ENCODE measurements around the gene SEPHS1.
A peak's percentile ranks its signal among the peaks of the same experiment; 100 is the strongest.
"Not testable (repeated sequence)": the region's sequence is repeated elsewhere in the genome, so short reads cannot be mapped to it uniquely, and the experiment has no call there.

Gene SEPHS1, protein sequence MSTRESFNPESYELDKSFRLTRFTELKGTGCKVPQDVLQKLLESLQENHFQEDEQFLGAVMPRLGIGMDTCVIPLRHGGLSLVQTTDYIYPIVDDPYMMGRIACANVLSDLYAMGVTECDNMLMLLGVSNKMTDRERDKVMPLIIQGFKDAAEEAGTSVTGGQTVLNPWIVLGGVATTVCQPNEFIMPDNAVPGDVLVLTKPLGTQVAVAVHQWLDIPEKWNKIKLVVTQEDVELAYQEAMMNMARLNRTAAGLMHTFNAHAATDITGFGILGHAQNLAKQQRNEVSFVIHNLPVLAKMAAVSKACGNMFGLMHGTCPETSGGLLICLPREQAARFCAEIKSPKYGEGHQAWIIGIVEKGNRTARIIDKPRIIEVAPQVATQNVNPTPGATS

GRCh38 chr10:13348216-13349017 lies at the start of gene SEPHS1:
Gene SEPHS1 (minus strand): TSS chr10:13348293. CDS start chr10:13344950, 3,343 bp downstream.
- DNase-seq, result peak; percentile 73 to 86 (median 78)

- DNase-seq, result no peak
Observed at GRCh38 chr10:13397052-13397451, 49.0 kb upstream of the SEPHS1 start.

DNA sequence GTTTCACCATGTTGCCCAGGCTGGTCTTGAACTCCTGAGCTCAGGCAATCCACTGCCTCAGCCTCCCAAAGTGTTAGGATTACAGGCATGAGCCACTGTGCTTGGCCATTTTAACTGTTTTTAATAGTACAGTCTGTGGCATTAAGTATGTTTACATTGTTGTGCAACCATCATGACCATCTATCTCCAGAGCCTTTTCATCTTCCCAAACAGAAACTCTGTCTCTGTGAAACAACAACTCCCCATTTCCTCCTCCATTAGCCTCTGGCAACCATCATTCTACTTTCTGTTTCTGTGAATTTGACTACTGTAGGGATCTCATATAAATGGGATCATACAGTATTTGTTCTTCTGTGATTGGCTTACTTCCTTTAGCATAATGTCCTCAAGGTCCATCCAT lies 48.3 kb upstream of the SEPHS1 start:
- no peak for DNase-seq

GRCh38 chr10:13395540-13395939 lies 47.4 kb upstream of the SEPHS1 start:
- no peak for DNase-seq

- no peak for DNase-seq
Observed at GRCh38 chr10:13393640-13394039, 45.5 kb upstream of the SEPHS1 start.

- DNase-seq, result no peak
Observed at GRCh38 chr10:13392701-13393100, 44.6 kb upstream of the SEPHS1 start.

GRCh38 chr10:13390604-13391522 lies 42.8 kb upstream of the SEPHS1 start:
- DNase-seq, result no peak

- no peak for DNase-seq
Observed at GRCh38 chr10:13388478-13389230, 40.6 kb upstream of the SEPHS1 start.

GRCh38 chr10:13386021-13386420 lies 37.9 kb upstream of the SEPHS1 start:
- no peak for DNase-seq

DNA sequence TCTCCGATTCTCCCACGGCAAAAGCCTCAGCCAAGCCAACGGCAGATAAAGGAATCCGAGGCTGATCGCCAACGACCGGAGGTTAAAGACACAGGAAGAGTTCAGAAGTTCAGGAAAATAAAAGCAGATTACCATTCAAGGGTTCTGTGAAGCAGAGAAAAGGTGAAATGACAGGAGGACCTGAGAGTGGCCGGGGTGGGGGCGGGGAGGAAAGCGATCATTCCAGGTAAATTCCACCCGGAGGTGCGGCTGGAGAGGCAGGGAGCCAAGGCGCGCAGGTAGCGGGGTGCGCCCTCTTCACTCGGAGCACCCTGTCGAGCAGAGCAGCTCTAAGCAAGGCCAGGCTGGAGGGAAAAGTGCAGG lies 35.3 kb upstream of the SEPHS1 start:
- no peak for DNase-seq

DNA sequence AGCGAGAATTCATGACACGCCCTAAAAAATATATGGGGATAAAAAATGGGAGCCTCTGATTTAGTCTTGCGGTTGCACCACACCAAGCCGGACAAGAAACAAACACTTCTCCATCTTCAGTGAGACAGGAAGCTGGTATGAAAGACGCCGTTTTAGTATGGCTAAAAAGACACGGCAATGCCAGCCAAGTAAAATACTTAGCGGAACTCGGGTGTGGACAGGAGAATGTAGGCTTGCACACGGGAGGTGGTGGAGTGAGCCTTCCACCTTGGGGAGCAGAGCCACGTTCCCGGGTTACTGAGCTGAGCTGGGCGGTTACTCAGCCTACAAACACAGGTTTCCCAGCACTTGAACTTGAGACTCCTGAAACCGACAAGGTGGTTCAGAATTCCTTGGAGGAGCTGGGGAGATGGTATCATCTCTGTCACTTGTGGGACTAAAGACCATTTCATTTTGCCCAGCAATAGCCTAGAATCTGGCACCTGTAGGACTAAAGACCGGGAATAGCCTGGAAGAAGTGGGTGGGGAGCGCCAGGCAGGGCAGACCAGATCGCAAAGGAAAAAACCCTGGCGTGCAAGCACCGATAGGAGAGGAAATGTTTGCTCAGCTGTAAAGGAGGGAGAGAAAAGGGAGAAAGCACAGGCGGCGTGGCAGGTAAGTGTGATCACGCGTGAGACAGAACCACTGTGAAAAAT lies 34.8 kb upstream of the SEPHS1 start:
- DNase-seq, result peak in 2 of 6 experiments; percentile 7 to 13

DNA sequence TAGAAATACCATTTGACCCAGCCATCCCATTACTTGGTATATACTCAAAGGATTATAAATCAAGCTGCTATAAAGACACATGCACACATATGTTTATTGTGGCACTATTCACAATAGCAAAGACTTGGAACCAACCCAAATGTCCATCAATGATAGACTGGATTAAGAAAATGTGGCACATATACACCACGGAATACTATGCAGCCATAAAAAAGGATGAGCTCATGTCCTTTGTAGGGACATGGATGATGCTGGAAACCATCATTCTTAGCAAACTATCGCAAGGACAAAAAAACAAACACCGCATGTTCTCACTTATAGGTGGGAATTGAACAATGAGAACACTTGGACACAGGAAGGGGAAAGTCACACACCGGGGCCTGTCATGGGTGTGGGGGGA lies 31.0 kb upstream of the SEPHS1 start:
- not testable (repeated sequence) for DNase-seq

- DNase-seq, result no peak
Observed at GRCh38 chr10:13376746-13377145, 28.7 kb upstream of the SEPHS1 start.

GRCh38 chr10:13376297-13376696 lies 28.2 kb upstream of the SEPHS1 start:
- DNase-seq, result no peak

DNA sequence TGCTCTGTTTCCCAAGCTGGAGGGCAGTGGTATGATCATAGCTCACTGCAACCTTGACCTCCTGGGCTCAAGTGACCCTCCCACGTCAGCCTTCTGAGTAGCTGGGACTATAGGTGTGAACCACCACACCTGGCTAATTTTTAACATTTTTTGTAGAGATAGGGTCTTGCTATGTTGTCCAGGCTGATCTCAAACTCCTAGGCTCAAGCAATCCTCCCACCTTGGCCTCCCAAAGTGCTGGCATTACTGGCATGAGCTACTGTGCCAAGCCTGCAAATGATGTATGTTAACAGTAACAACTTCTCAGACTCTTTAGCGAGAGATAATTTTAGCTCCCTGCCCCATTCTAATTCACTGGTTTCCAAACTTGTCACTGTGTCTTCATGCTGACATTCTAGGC lies 27.7 kb upstream of the SEPHS1 start:
- no peak for DNase-seq

DNA sequence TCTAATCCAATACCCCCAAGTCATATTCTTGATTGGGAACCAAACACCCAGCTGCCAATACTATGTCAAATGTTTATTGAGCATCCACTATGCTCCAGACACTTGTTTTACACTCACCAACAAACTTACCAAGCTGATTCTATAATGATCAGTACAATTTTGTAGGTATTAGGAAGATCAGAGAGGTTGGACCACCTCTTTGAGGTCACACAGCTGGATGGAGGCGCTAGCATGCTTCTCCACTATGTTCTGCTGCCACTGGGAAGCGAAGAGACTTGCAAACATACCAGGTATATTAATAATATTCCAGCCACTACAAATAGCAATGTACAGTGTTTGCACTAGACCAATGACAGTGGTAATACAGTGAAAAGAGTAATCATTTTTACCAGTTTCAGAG lies 25.6 kb upstream of the SEPHS1 start:
- no peak for DNase-seq

DNA sequence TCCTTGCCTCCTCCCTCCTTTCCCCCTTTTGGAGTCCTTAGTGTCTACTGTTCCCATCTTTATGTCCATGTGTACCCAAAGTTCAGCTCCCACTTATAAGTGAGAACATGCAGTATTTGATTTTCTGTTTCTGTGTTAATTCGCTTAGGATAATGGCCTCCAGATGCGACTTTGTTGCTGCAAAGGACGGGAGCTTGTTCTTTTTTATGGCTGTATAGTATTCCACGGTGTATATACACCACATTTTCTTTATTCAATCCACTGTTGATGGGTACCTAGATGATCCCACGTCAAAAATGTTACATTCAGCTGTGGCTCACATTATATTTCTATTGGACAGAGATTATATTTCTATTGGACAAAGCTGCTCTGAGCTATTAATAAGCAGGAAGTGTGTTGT lies 24.4 kb upstream of the SEPHS1 start:
- no peak for DNase-seq

DNA sequence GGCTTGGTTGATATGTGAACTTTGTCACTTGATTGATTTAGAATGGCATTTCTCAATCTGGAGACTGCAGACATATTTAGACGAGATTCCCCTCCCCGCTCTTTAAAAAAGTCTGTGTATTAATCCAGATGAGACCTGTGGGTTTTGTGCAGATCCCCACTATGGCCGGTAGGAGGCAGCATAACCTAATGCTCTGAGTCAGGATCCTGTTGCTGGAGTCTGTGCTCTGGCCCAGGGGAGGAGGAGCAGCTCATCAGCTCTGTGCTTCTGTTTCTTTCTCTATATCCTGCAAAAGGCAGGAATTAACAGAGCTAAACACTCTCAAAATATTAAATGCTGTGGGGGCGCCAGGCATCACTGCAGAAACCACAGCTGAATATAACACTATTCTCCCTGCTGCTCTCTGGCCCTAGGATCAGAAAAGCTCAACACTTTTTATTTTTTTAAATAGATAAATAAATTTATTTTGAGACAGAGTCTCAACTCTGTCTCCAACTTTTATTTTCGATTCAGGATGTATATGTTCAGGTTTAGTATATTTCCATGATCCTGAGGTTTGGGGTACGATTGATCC lies 23.9 kb upstream of the SEPHS1 start:
- DNase-seq, result peak; percentile 7 to 84 (median 64)

DNA sequence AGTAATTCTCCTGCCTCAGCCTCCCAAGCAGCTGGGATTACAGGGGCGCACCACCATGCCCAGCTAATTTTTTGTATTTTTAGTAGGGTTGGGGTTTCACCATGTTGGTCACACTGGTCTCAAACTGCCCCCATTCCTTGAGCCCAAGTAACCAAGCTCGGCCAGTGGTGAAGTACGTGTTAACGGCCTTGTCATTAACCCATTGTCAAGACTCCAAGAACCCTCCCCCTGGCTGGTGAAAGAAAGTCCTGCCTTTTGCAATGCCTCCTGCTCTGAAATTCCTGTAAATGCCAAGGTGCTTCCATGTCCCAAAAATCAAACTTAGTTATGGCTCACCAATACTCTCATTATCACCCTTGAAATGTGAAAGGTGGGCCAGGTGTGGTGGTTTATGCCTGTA lies 18.8 kb upstream of the SEPHS1 start:
- no peak for DNase-seq

GRCh38 chr10:13365831-13366230 lies 17.7 kb upstream of the SEPHS1 start:
- no peak for DNase-seq

DNA sequence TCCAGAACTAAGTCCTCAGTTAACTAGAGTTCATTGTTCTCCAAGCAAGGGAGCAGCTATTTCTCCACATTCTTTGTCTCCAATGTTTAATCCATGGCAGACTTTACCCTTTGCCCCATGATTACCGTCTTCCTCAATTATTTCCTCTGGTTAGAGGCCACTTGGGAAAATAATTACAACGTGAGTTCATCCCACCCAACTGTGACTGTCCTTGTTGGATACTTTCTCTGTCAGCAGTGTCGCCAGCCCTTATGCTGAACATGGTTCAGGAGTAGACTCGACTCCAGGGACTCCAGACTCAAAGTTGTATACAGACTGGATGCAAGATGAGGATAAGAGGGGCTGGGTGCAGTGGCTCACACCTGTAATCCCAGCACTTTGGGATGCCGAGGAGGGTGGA lies 17.1 kb upstream of the SEPHS1 start:
- DNase-seq, result no peak

All from stimulated activated naive CD4-positive, alpha-beta T cell (primary cell).